ENCODE results near the gene AMIGO3.
"Not testable (repeated sequence)": the region's sequence is repeated elsewhere in the genome, so short reads cannot be mapped to it uniquely, and the experiment has no call there.

AMIGO3 gene, protein sequence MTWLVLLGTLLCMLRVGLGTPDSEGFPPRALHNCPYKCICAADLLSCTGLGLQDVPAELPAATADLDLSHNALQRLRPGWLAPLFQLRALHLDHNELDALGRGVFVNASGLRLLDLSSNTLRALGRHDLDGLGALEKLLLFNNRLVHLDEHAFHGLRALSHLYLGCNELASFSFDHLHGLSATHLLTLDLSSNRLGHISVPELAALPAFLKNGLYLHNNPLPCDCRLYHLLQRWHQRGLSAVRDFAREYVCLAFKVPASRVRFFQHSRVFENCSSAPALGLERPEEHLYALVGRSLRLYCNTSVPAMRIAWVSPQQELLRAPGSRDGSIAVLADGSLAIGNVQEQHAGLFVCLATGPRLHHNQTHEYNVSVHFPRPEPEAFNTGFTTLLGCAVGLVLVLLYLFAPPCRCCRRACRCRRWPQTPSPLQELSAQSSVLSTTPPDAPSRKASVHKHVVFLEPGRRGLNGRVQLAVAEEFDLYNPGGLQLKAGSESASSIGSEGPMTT

DNA sequence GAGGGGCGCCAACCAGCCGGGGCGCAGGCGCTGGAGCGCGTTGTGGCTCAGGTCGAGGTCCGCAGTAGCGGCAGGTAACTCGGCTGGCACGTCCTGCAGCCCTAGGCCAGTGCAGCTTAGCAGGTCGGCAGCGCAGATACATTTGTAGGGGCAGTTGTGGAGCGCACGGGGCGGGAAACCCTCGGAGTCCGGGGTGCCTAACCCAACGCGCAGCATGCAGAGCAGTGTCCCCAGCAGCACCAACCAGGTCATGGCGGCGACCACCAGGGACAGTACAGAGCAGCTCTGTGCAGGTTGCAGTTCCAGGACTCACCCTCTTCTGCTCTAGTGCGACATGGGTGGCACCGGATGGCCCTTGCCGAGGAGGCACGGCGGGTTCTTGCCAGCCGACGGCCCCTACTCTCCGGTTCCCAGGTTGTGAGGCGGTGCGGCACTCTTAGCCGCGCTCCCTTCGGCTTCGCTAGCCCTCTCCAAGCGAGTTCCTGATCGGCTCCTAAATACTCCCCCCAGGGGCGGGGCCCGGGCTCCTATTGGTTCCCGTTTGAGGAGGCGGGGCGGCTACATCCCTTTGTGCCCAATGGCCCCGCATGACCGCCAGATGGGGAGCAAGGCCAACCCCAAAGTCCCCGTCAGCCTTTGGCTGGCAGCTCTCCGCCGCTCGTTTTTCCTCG is at the start of gene AMIGO3:
Gene AMIGO3 (minus strand): TSS at position 471 of the 671 bp plus-strand sequence. CDS start 219 bp downstream, at position 252.
- peak; percentile 95 for DNase-seq (ENCODE audit: low read depth)

GRCh38 chr3:49763981-49764380 is 44.5 kb upstream of the AMIGO3 start:
- DNase-seq (ENCODE audit: low read depth): no peak

DNA sequence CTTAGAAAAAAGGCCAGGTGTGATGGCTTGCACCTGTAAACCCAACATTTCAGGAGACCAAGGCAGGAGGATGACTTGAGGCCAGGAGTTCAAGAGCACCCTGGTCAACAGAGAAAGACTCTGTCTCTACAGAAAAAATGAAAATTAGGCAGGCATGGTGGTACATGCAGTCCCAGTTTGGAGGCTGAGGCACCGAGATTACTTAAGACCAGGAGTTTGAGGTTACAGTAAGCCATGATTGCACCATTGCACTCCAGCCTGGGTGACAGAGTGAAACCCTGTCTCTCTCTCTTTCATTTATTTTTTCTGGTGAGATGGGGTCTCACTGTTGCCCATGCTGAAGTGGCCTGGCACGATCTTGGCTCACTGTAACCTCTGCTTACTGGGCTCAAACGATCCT is 42.2 kb upstream of the AMIGO3 start:
- no peak for DNase-seq (ENCODE audit: low read depth)

- DNase-seq (ENCODE audit: low read depth): no peak
Measured at GRCh38 chr3:49759226-49759625, 39.7 kb upstream of the AMIGO3 start.

DNA sequence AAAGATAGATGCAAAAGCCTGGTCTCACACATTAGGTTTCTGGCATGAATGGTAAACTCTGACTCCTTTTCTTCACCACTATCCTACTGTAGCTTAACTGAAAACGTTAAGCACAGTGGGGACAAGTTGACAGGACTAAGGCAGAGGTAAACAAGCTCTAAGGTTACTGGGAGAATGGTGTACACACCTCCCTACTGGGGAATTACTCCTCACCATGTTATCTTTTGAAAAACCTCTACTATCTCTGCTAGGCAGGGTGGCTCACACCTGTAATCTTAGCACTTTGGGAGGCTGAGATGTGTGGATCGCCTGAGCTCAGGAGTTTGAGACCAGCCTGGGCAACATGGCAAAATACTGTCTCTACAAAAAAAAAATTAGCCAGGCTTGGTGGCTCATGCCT is 37.7 kb upstream of the AMIGO3 start:
- no peak for DNase-seq (ENCODE audit: low read depth)

DNA sequence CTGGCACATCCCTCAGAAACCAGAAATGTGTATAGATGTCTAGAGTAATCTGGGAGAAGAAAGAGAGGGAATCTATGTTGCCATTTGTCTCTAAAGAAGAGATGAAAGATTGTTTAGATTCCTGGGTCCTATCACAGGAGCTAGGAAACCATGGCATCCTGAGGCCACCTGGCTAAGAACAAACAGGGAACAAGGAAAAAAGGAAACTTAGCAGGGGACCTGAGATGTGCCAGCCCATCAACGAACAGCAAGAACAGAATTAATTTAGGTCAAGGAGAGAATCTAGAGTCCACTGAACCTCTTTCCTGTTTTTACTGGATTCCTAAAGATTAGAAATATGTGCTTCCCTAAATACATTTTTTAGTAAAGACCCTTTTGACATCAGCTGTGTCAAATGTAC is 36.6 kb upstream of the AMIGO3 start:
- DNase-seq (ENCODE audit: low read depth): no peak

DNA sequence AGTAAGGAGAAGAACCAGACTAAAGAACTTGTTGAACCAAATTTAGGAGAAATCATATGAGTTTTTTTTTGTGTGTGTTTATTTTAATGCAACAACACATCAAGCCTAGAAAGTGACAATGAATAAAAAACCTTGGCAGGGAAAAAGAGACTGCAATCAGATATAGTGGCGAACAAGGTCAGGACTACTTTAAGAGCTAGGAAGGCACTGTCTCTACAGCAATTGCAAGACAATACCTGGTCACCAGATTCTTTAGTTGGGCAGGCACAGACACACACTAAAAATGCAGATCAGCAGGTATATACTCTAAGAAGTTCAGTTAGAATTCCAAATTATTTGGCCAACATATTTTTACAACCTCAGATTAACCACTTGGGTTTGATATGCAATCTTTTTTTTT is 35.1 kb upstream of the AMIGO3 start:
- no peak for DNase-seq (ENCODE audit: low read depth)

DNA sequence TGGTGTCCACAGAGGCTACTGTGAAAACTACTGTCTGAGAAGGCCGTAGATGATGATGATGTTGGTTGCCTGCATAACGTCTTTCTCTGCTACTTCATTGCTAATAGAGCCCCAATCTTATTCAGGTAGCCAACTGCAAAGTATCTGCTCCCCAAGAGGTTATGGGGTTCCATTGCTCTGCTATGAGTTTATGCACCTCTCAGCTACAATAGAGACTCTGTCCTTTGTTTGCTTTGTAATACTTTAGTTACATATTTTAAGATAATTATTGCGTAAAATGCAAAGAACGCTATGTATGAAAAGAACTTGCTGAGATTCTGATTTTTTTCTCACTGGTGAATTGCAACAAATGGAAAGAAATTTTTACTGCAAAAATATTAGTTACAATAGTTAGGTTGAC is 32.0 kb upstream of the AMIGO3 start:
- DNase-seq (ENCODE audit: low read depth): no peak

GRCh38 chr3:49750056-49750455 is 30.6 kb upstream of the AMIGO3 start:
- DNase-seq (ENCODE audit: low read depth): peak; percentile 39

DNA sequence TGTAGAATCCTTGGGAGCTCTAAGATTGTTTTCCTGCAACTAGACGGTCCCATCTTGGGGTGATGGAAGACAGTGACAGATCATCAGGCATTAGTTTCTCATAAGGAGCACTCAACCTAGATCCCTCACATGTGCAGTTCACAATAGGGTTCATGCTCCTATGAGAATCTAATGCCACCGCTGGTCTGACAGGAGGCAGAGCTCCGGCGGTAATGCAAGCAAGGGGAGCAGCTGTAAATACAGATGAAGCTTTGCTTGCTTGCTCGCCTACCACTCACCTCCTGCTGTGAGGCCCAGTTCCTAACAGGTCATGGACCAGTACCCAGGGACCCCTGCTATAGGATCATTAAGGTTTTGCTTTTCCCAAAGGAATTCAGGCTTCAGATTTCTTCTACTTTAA is 29.4 kb upstream of the AMIGO3 start:
- not testable (repeated sequence) for DNase-seq (ENCODE audit: low read depth)

- DNase-seq (ENCODE audit: low read depth): peak; percentile 79
Measured at GRCh38 chr3:49747792-49748480, 28.5 kb upstream of the AMIGO3 start.

GRCh38 chr3:49745986-49746385 is 26.5 kb upstream of the AMIGO3 start:
- peak; percentile 69 for DNase-seq (ENCODE audit: low read depth)

GRCh38 chr3:49740427-49740826 is 20.9 kb upstream of the AMIGO3 start:
- DNase-seq (ENCODE audit: low read depth): no peak

DNA sequence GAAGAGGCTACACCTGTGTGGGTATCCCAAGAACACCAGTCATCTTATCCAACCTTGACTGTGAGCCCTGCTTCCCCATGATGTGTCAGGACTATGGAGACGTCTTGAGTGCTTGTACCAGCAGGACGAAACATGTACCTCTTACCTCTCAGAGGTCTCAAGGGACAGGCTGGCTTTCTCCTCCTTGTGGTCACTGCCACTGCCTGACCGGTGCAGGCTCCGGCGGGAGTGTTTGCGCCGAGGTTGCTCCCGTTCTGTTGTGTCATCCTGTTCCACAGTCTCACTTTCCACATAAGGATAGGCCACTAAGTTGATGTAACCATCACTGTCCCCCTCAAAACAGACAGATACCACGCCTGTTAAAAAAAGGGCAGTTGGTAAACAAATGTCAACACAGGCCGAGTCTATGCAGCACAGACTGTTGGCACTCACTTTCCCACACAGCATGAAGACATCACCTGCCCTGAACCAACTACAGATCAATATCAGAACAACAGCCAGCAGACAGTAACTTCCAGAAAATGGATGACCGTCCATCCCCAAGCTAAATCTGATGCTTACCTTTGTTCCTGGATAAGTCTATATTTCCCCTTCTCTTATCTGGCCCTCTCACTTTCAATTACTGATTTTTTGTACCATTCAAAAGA is 18.7 kb upstream of the AMIGO3 start:
- DNase-seq (ENCODE audit: low read depth): no peak

DNA sequence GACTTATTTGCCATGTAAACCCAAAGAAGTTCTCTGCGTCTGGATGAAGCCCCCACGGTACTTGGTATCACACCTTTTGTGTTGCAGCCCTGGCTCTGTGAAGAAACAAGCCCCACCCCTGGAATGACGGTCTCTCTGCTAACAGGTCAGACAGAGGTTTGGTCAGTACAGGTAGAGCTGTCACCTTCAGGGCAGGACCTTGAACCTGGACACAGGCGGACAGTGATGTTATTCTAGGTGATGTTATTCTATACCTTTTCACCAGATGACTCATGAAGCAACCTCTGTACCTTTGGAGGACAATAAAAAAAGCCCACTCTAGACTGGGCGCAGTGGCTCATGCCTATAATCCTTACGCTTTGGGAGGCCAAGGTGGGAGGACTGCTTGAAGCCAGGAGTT is 15.3 kb upstream of the AMIGO3 start:
- no peak for DNase-seq (ENCODE audit: low read depth)

- no peak for DNase-seq (ENCODE audit: low read depth)
Measured at GRCh38 chr3:49733551-49733950, 14.1 kb upstream of the AMIGO3 start.

- no peak for DNase-seq (ENCODE audit: low read depth)
Measured at GRCh38 chr3:49732597-49732996, 13.1 kb upstream of the AMIGO3 start.

DNA sequence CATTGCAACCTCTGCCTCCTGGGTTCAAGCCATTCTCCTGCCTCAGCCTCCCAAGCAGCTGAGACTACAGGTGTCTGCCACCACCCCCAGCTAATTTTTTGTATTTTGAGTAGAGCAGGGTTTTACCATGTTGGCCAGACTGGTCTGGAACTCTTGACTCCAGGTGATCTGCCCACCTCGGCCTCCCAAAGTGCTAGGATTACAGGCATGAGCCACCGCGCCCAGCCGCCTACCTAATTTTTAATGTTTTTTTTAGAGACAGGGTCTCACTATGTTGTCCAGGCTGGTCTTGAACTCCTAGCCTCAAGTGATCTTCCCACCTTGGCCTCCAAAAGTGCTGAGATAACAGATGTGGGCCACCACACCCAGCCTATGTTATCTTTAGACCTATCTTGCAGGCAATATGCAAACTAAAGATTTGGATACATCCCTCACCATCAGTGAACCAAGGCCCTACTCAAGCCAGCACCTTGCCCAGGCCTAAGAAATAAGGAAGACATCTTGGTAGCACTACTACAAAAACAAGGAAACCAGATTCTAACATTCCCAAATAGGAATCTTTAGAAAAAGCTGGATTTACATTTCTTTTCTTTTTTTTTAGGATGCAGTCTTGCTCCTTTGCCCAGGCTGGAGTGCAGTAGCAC is 10.6 kb upstream of the AMIGO3 start:
- no peak for DNase-seq (ENCODE audit: low read depth)

- no peak for DNase-seq (ENCODE audit: low read depth)
Measured at GRCh38 chr3:49727924-49728361, 8.5 kb upstream of the AMIGO3 start.

- no peak for DNase-seq (ENCODE audit: low read depth)
Measured at GRCh38 chr3:49727154-49727923, 7.9 kb upstream of the AMIGO3 start.

Data from EH (cell line).